Effector CD4-positive, alpha-beta T cell (primary cell): Measurements from ENCODE around the gene NACAD.
"Not testable (repeated sequence)": the region's sequence is repeated elsewhere in the genome, so short reads cannot be mapped to it uniquely, and the experiment has no call there.

Experiments used
- DNase-seq: peaks from one replicate; pipeline ENCODE4 v3.0.0-alpha.2; 2020

NACAD gene

DNA sequence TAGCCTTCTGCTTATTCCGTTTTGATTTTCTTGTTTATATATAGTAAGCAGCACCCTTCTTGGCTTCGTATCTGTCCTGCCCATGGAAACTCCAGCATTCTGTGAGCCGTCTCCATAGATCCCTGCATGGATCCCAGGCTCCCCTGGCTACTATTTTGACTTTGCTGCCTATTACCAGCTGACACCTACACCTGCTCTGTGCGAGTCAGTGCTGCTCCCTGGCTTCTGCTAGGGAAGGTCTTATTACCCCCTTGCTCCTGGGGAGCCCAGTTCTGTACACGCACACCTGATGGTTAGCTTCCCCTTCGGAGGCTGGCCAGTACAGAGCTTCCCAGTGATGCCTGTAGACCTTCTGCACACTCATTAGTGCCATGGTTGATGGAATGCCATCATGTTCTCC, 35.4 kb downstream of the NACAD start:
- DNase-seq = no peak

- DNase-seq = no peak
Measured at GRCh38 chr7:45052011-45052410, 36.8 kb downstream of the NACAD start.

GRCh38 chr7:45050198-45050597, 38.6 kb downstream of the NACAD start:
- no peak for DNase-seq

- no peak for DNase-seq
Measured at GRCh38 chr7:45048748-45049147, 40.0 kb downstream of the NACAD start.

DNA sequence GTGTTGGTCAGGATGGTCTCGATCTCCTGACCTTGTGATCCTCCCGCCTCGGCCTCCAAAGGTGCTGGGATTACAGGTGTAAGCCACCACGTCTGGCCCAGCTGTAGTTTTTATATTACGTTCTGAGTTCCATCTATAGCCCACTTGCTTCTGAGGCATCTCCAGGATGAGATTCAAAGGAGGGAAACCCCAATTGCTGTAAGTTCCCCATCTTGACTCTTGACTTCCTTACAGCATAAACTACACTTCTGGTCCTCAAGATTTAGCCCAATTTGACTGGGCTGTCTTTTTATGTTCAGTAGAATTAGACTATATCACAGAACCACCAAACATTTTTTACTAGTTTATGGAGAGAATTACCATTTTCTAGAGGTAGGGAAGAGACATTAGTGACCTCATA, 44.4 kb downstream of the NACAD start:
- no peak for DNase-seq

- DNase-seq = no peak
Measured at GRCh38 chr7:45039106-45039505, 49.7 kb downstream of the NACAD start.

- DNase-seq = no peak
Measured at GRCh38 chr7:45037876-45038275, 50.9 kb downstream of the NACAD start.

- no peak for DNase-seq
Measured at GRCh38 chr7:45036796-45037195, 52.0 kb downstream of the NACAD start.

- no peak for DNase-seq
Measured at GRCh38 chr7:45036317-45036716, 52.5 kb downstream of the NACAD start.

GRCh38 chr7:45035893-45036292, 52.9 kb downstream of the NACAD start:
- no peak for DNase-seq

- DNase-seq = no peak
Measured at GRCh38 chr7:45035371-45035770, 53.4 kb downstream of the NACAD start.

DNA sequence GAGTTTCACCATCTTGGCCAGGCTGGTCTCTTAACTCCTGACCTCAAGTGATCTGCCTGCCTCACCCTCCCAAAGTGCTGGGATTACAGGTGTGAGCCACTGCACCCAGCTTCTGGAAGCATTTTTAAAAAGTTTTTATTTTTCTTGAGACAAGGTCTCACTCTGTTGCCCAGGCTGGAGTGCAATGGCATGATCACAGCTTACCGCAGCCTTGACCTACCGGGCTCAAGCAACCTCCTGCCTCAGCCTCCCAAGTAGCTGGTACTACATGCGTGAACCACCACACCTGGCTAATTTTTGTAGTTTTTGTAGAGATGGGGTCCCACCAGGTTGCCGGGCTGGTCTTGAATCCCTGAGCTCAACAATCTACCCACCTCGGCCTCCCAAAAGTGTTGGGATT, 54.1 kb downstream of the NACAD start:
- DNase-seq = not testable (repeated sequence)

DNA sequence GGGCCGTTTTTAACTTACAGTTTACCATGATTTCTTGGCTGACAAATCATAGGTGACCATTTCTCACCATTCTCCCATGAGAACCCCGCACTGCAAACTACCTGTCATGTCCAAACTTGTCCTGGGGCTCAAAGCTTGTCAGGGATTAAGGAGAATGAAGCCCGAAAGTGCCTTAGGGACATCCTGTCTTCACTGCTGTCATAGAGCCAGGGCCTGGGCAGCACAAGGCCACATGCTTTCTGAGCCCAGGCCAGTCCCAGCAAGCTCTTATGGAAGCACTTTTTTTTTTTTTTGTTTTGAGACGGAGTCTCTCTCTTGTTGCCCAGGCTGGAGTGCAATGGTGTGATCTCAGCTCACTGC, 54.9 kb downstream of the NACAD start:
- DNase-seq = no peak

DNA sequence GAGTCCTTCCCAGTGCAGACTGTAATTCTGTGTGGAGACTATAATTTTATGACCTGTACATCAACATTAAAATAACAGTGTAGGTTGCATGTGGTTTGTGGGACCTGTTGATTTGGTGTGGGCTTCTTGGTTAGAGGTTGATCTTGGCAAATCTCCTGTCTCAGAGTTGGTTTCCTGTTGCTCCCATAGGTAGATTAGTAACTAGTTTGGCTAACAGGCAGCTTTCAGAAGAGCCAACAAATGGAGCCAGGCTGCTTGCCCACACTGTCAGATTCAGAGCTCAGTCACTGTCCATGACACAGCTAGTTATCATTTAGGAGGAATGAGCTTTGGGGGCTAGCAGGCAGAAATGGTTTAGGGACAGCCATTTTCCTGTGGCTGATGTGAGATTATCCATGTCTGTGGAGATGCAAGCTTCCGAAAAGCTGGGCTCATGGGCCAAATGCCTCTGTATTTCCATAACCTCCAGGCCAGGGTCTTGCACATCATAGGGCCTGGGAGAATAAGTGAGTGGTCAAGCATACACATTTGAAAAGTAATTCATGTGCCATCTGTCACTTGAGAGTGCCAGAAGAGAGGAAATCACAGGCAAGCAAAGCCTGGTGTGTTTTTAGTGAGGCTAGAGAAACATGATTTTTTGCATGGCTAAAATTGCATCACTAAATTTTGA, 55.4 kb downstream of the NACAD start:
- no peak for DNase-seq

- no peak for DNase-seq
Measured at GRCh38 chr7:45032421-45032820, 56.3 kb downstream of the NACAD start.

DNA sequence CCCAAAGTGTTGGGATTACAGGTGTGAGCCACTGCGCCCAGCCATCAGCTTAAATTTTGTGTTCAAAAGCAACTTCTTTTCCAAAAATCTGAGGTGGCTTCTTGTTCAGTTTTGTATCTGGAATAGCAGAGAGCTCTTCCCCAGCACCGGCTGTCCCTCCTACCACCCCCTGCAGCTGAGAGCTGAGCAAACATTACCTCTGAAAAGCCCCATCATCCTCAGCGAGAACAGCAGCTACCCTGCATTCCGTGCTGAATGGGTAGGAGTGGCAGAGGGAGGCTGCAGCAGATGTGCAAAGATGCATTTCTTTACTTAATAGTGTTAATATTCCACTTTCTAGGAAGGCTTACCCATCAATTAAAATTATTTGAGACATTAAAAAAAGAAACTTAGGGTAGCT, 56.9 kb downstream of the NACAD start:
- no peak for DNase-seq
